ENCODE measurements around the gene ATP2B3.

ATP2B3 gene

GRCh38 chrX:153620576-153620975 is 103.1 kb downstream of the ATP2B3 start:
- DNase-seq (ENCODE audit: low read depth): no peak

- DNase-seq (ENCODE audit: low read depth): no peak
These were observed 104.6 kb downstream of the ATP2B3 start for GRCh38 chrX:153621949-153622598.

GRCh38 chrX:153622661-153623309 is 105.3 kb downstream of the ATP2B3 start:
- no peak for DNase-seq (ENCODE audit: low read depth)

GRCh38 chrX:153623310-153624029 is 106.0 kb downstream of the ATP2B3 start:
- no peak for DNase-seq (ENCODE audit: low read depth)

GRCh38 chrX:153624196-153625091 is 107.0 kb downstream of the ATP2B3 start:
- DNase-seq (ENCODE audit: low read depth): no peak

- no peak for DNase-seq (ENCODE audit: low read depth)
These were observed 108.0 kb downstream of the ATP2B3 start for GRCh38 chrX:153625271-153626024.

- no peak for DNase-seq (ENCODE audit: low read depth)
These were observed 108.7 kb downstream of the ATP2B3 start for GRCh38 chrX:153626025-153626633.

GRCh38 chrX:153626863-153627674 is 109.6 kb downstream of the ATP2B3 start:
- DNase-seq (ENCODE audit: low read depth): no peak

GRCh38 chrX:153627675-153628111 is 110.3 kb downstream of the ATP2B3 start:
- DNase-seq (ENCODE audit: low read depth): no peak

GRCh38 chrX:153628129-153628528 is 110.7 kb downstream of the ATP2B3 start:
- DNase-seq (ENCODE audit: low read depth): no peak

GRCh38 chrX:153628665-153629064 is 111.2 kb downstream of the ATP2B3 start:
- DNase-seq (ENCODE audit: low read depth): no peak

GRCh38 chrX:153631346-153631745 is 113.9 kb downstream of the ATP2B3 start:
- DNase-seq (ENCODE audit: low read depth): no peak

- DNase-seq (ENCODE audit: low read depth): no peak
These were observed 114.6 kb downstream of the ATP2B3 start for GRCh38 chrX:153631907-153632594.

Data from GM04504 (cell line).